Kidney (tissue), 14 donors: ENCODE measurements around the gene TLL2. TPM values are rescaled to one million over a fixed set of nuclear protein-coding genes. Genes with fewer than 3 reads are reported as not detected.

Experiments
- DNase-seq, 5 donors: peaks; one replicate each; pipeline ENCODE4 v3.0.0-alpha.2; 2013 to 2020
- FAIRE-seq: peaks from 2 replicates; lab custom pipeline; 2012; peaks lifted over from hg19 to GRCh38; lab: Jason Lieb, UNC
- H3K27ac ChIP-seq, 2 donors: one replicate each; pipeline ENCODE4 v1.7.0; 2013; ENCODE audit warnings: low read depth in 2 of 2, low read length in 2 of 2, inconsistent platforms in 1 of 2
- H3K27me3 ChIP-seq: one replicate; pipeline ENCODE4 v1.7.1; 2013; ENCODE audit warnings: low read length, inconsistent platforms; ENCODE audit not compliant: control insufficient read depth, insufficient read depth
- H3K36me3 ChIP-seq, 3 donors: one replicate each; pipeline versions ENCODE4 v1.7.0 to v1.7.1; 2013; ENCODE audit warnings: low read length in 3 of 3, control low read depth in 1 of 3, inconsistent platforms in 1 of 3; ENCODE audit not compliant: insufficient read depth in 3 of 3, control insufficient read depth in 2 of 3
- H3K4me1 ChIP-seq, 3 donors: one replicate each; pipeline versions ENCODE4 v1.7.0 to v1.7.1; 2013; ENCODE audit warnings: low read length in 3 of 3, inconsistent platforms in 1 of 3, low read depth in 1 of 3; ENCODE audit not compliant: control insufficient read depth in 2 of 3, insufficient read depth in 2 of 3
- H3K4me3 ChIP-seq, 3 donors: one replicate each; pipeline versions ENCODE4 v1.7.0 to v1.8.1; 2013; ENCODE audit warnings: low read length in 3 of 3, control low read depth in 1 of 3, inconsistent platforms in 1 of 3
- H3K9ac ChIP-seq, 3 donors: one replicate each; pipeline versions ENCODE4 v1.7.0 to v1.7.1; 2013; ENCODE audit warnings: low read length in 3 of 3, control low read depth in 1 of 3, inconsistent platforms in 1 of 3
- H3K9me3 ChIP-seq, 3 donors: one replicate each; pipeline versions ENCODE4 v1.7.0 to v1.7.1; 2013; ENCODE audit warnings: low read length in 3 of 3, control low read depth in 1 of 3, inconsistent platforms in 1 of 3; ENCODE audit not compliant: control insufficient read depth in 2 of 3, insufficient read depth in 1 of 3
- CTCF ChIP-seq: IDR thresholded peaks from 3 replicates; pipeline ENCODE4 v1.5.1; 2012; ENCODE audit warnings: mild to moderate bottlenecking, moderate library complexity, borderline replicate concordance; ENCODE audit not compliant: insufficient read depth; ENCODE audit errors: extremely low read depth
- intact Hi-C: fragments of 100-400 bp; cut with DNase I; formaldehyde crosslinking; loops from one replicate; pipeline ENCODE4 v1.11.1; 2022
- polyA plus RNA-seq: library from polyadenylated mRNA; stranded (reverse); fragments of 350-450 nt; fragmentation: Illumina TruSeq; extraction: RNeasy Lipid Tissue Mini Kit (QIAGEN cat#74804); gene quantifications from one replicate; pipeline ENCODE4 v1.2.3, GENCODE V29; 2014; ENCODE audit warnings: low read depth, low replicate concordance; ENCODE audit not compliant: insufficient read depth
- total RNA-seq: library from RNA; stranded (reverse); fragmentation: NEBNext Ultra II Directional; extraction: Animal tissue kit (Norgen Biotek cat#: 25700); gene quantifications from one replicate; pipeline ENCODE4 v1.2.1, GENCODE V29; 2021
- donor health status: control.
- donor health status: control.
- donor health status: control.
- donor health status: control.
- donor health status: control.
- donor health status: DM: yes; HTN: yes; CAD: no.
- donor health status: Normal renal cell carcinoma (clear cell type).

TLL2 gene
- total and polyA plus RNA-seq, 2 donors from 2014 or later, result 0.39 to 0.98 TPM

GRCh38 chr10:96457341-96457740, 56.4 kb downstream of the TLL2 start:
- Histone ChIP-seq H3K27me3 (no peaks in the 10 kb centered on the region), H3K4me3 (no peak overlapping the region), H3K4me1 (no peaks in the 10 kb centered on the region), H3K36me3 (no peaks in the 10 kb centered on the region), H3K9me3 (no peaks in the 10 kb centered on the region), H3K27ac (no peak overlapping the region), H3K9ac (no peak overlapping the region)
- DNase-seq (peak in 1 of 5 donors; percentile 6), FAIRE-seq (no peak)
- intact Hi-C loops, result no loop called here
- no peak for TF ChIP-seq CTCF

- H3K9ac ChIP-seq, result no peak overlapping the region
- intact Hi-C loops, result no loop called here
- no peaks in the 10 kb centered on the region for H3K9me3 ChIP-seq
- no peaks in the 10 kb centered on the region for H3K27me3 ChIP-seq
- no peaks in the 10 kb centered on the region for H3K36me3 ChIP-seq
- no peaks in the 10 kb centered on the region for H3K4me1 ChIP-seq
- H3K4me3 ChIP-seq, result no peak overlapping the region
- no peak for TF ChIP-seq CTCF
- DNase-seq (peak in 1 of 5 donors; percentile 15), FAIRE-seq (no peak)
- no peak overlapping the region for H3K27ac ChIP-seq
Observed at GRCh38 chr10:96456296-96456840, 57.4 kb downstream of the TLL2 start.

- H3K4me1 ChIP-seq, result no peaks in the 10 kb centered on the region
- intact Hi-C loops, result no loop called here
- H3K36me3 ChIP-seq, result no peaks in the 10 kb centered on the region
- DNase-seq (peak in 1 of 5 donors; percentile 6), FAIRE-seq (no peak)
- no peak overlapping the region for H3K27ac ChIP-seq
- H3K27me3 ChIP-seq, result no peaks in the 10 kb centered on the region
- TF ChIP-seq CTCF, result no peak
- H3K9ac ChIP-seq, result no peak overlapping the region
- no peak overlapping the region for H3K4me3 ChIP-seq
- H3K9me3 ChIP-seq, result no peaks in the 10 kb centered on the region
Observed at GRCh38 chr10:96453856-96454583, 59.7 kb downstream of the TLL2 start.
